GM12878 (cell line): ENCODE results near the gene GINS2. TPM values are rescaled to one million over a fixed set of nuclear protein-coding genes. Genes with fewer than 3 reads are reported as not detected.

ENCODE experiments used
- ATAC-seq: fragments of 200-7000 bp; cut with Tn5 transposase; 3 replicates; pipeline ENCODE4 v1.9.1; 2020; ENCODE audit warnings: mild to moderate bottlenecking, moderate library complexity
- BruUV-seq: library from RNA; stranded (reverse); fragments of 400-500 nt; replicated peaks from 2 replicates; lab custom pipeline; 2021; lab: Mats Ljungman, UMichigan
- CTCF ChIA-PET: fragments of 300-600 bp; sonication (Branson Sonifier 250); formaldehyde crosslinking; extraction: SDS; loops from one replicate; lab custom pipeline; 2021; ENCODE audit warnings: inconsistent platforms; lab: Yijun Ruan, JAX
- POLR2A ChIA-PET: fragments of 350-600 bp; formaldehyde crosslinking; extraction: SDS; loops from one replicate; lab custom pipeline; 2021; ENCODE audit warnings: inconsistent platforms; lab: Charles Lee
- RAD21 ChIA-PET: fragments of 300-600 bp; sonication (Branson Sonifier 250); formaldehyde crosslinking; loops from one replicate; lab custom pipeline; 2023; ENCODE audit warnings: antibody characterized with exemption; ENCODE audit not compliant: unreplicated experiment; lab: Charles Lee
- SMC1A ChIA-PET: fragments of 300-600 bp; sonication (Branson Sonifier 250); formaldehyde crosslinking; loops from one replicate; lab custom pipeline; 2023; ENCODE audit not compliant: unreplicated experiment, uncharacterized antibody; lab: Charles Lee
- DNase-seq: peaks from one replicate; pipeline ENCODE4 v3.0.0-alpha.2; 2011; ENCODE audit warnings: low read depth, low spot score
- FAIRE-seq: peaks from 3 replicates; lab custom pipeline; 2011; peaks lifted over from hg19 to GRCh38; lab: Jason Lieb, UNC
- H2AFZ ChIP-seq: 2 replicates; pipeline ENCODE4 v1.6.0; 2011; ENCODE audit warnings: low read depth, low read length, control low read depth; ENCODE audit not compliant: control insufficient read depth
- H3K27ac ChIP-seq: 2 replicates; pipeline ENCODE4 v1.5.1; 2011; ENCODE audit warnings: control low read depth; ENCODE audit not compliant: control insufficient read depth, insufficient read depth
- H3K27me3 ChIP-seq, 2 experiments: replicated peaks in 1 of 2; 2 replicates each; pipeline versions ENCODE4 v1.6.0 to v1.6.1; 2011; ENCODE audit warnings: low read length in 1 of 2; ENCODE audit not compliant: control insufficient read depth in 2 of 2, insufficient read depth in 2 of 2
- H3K36me3 ChIP-seq, 2 experiments: 2 replicates each; pipeline ENCODE4 v1.5.1; 2011; ENCODE audit warnings: low read length in 1 of 2; ENCODE audit not compliant: control insufficient read depth in 2 of 2, insufficient read depth in 2 of 2
- H3K4me1 ChIP-seq: 2 replicates; pipeline ENCODE4 v1.6.1; 2011; ENCODE audit warnings: mild to moderate bottlenecking, low read length, moderate library complexity, mixed read lengths; ENCODE audit not compliant: control insufficient read depth, insufficient read depth
- H3K4me2 ChIP-seq: 2 replicates; pipeline ENCODE4 v1.6.0; 2011; ENCODE audit warnings: control low read depth; ENCODE audit not compliant: control insufficient read depth, insufficient read depth
- H3K4me3 ChIP-seq: fragments of 200-600 bp; sonication (generic); 2 replicates; pipeline ENCODE4 v1.5.1; 2016
- H3K79me2 ChIP-seq: 2 replicates; pipeline ENCODE4 v1.6.0; 2011; ENCODE audit warnings: low read length; ENCODE audit not compliant: control insufficient read depth, insufficient read depth
- H3K9ac ChIP-seq: 2 replicates; pipeline ENCODE4 v1.8.0; 2011; ENCODE audit warnings: low read length, control low read depth, mixed read lengths; ENCODE audit not compliant: control insufficient read depth, insufficient read depth
- H3K9me3 ChIP-seq: replicated peaks from 3 replicates; pipeline ENCODE4 v1.5.1; 2011; ENCODE audit warnings: mild to moderate bottlenecking, low read length; ENCODE audit not compliant: control insufficient read depth, insufficient read depth
- H4K20me1 ChIP-seq: 2 replicates; pipeline ENCODE4 v1.6.0; 2011; ENCODE audit not compliant: control insufficient read depth, insufficient read depth
- E4F1 ChIP-seq: fragments of 450-650 bp; IDR thresholded peaks from 2 replicates; pipeline ENCODE4 v1.6.1; 2018; ENCODE audit warnings: borderline replicate concordance, mild to moderate bottlenecking; ENCODE audit not compliant: partially characterized antibody
- EZH2 ChIP-seq: IDR thresholded peaks from 2 replicates; pipeline ENCODE4 v1.6.1; 2012; ENCODE audit warnings: low read depth, mild to moderate bottlenecking, control low read depth, inconsistent platforms, low read length, borderline replicate concordance; ENCODE audit not compliant: control insufficient read depth
- LARP7 ChIP-seq: fragments of 450-650 bp; IDR thresholded peaks from 2 replicates; pipeline ENCODE4 v1.6.1; 2017; ENCODE audit warnings: mild to moderate bottlenecking
- MXI1 ChIP-seq: fragments of 150-350 bp; IDR thresholded peaks from 2 replicates; pipeline ENCODE4 v1.6.1; 2011; ENCODE audit warnings: low read depth, mild to moderate bottlenecking, inconsistent platforms, low read length, improper control_type of control experiment
- RUNX3 ChIP-seq: IDR thresholded peaks from 2 replicates; pipeline ENCODE4 v1.6.1; 2012; ENCODE audit warnings: low read length, inconsistent platforms
- SMAD5 ChIP-seq: IDR thresholded peaks from 2 replicates; pipeline ENCODE4 v1.6.1; 2016; ENCODE audit warnings: antibody characterized with exemption, low read depth
- USF2 ChIP-seq: IDR thresholded peaks from 2 replicates; pipeline ENCODE4 v1.6.1; 2011; ENCODE audit warnings: low read depth, low read length, improper control_type of control experiment, borderline replicate concordance
- ZBTB33 ChIP-seq: fragments of 450-650 bp; IDR thresholded peaks from 2 replicates; pipeline ENCODE4 v1.6.1; 2017; ENCODE audit warnings: mild to moderate bottlenecking
- ZNF622 ChIP-seq: fragments of 450-650 bp; IDR thresholded peaks from 2 replicates; pipeline ENCODE4 v1.6.1; 2017; ENCODE audit warnings: mild to moderate bottlenecking, inconsistent platforms
- WGBS: methylation state at CpG from one replicate; pipeline ENCODE4 v1.1.6; 2016; ENCODE audit warnings: low lambda C conversion rate; ENCODE audit not compliant: insufficient replicate concordance, insufficient coverage; ENCODE audit errors: missing lambda C conversion rate; 5-methylcytosine and 5-hydroxymethylcytosine counted together
- in situ Hi-C: fragments of 300-500 bp; cut with MboI; formaldehyde crosslinking; loops from 9 replicates; pipeline ENCODE4 v1.14.3; 2018; ENCODE audit warnings: mixed read lengths
- intact Hi-C: fragments of 100-400 bp; cut with micrococcal nuclease; formaldehyde crosslinking; loops from one replicate; pipeline ENCODE4 v1.14.2; 2022; ENCODE audit not compliant: unreplicated experiment
- polyA plus RNA-seq, 11 experiments: library from polyadenylated mRNA; depleted of rRNA in 4 of 11; unstranded in 6 of 11; stranded (reverse) in 5 of 11; fragments of >200 nt; fragmentation: Nextera tagmentation in 4 of 11; fragmentation: Illumina TruSeq in 1 of 11; extraction: Ambion mirVana in 4 of 11; extraction: Trizol in 1 of 11; gene quantifications; 1 replicate in 1 of 11; 2 replicates in 10 of 11; pipeline versions ENCODE4 v1.2.1 to v1.2.3, GENCODE V29; 2011 to 2016; ENCODE audit warnings: inconsistent platforms in 2 of 11, missing spikeins in 2 of 11, low read depth in 1 of 11
- total RNA-seq, 4 experiments: library from RNA; depleted of rRNA in 3 of 4; stranded (reverse); fragments of >200 nt in 3 of 4; fragmentation: Illumina TruSeq in 1 of 4; extraction: Trizol in 1 of 4; gene quantifications; 2 replicates each; pipeline versions ENCODE4 v1.2.1 to v1.2.3, GENCODE V29; 2013 to 2021

The GINS2 gene
- total and polyA plus RNA-seq, 10 of the 15 experiments (the other 5 are each of a cell fraction or from before 2014, with no cell fraction given) = 42.7 to 90.8 (median 57.0) TPM

GRCh38 chr16:85645021-85645589, 43.6 kb downstream of the GINS2 start:
- no peaks in the 10 kb centered on the region for H3K9me3 ChIP-seq
- intact Hi-C loops = no loop called here
- H3K27me3 ChIP-seq = no peaks in the 10 kb centered on the region
- ATAC-seq (no peak), FAIRE-seq (no peak), DNase-seq (no peak)
- 0 out of 2 replicates have a peak, but pooled peaks have one; percentile 6 for TF ChIP-seq RUNX3
- TF ChIP-seq ZBTB33 = no peak
- no peaks in the 10 kb centered on the region for H3K4me1 ChIP-seq
- WGBS = 71% methylated on average over 19 of the region's 19 CpGs
- ChIA-PET POLR2A (no interaction called here), RAD21 (no interaction called here), SMC1A (no interaction called here), CTCF (no interaction called here)
- H2AFZ ChIP-seq = no peak overlapping the region
- H3K36me3 ChIP-seq = peaks cover 2 to 16% of the 10 kb centered on the region in 2 experiments; a peak in 3 of 4 replicates
- no peak overlapping the region for H3K9ac ChIP-seq
- H4K20me1 ChIP-seq = peaks cover 3% of the 10 kb centered on the region
- H3K27ac ChIP-seq = no peak overlapping the region
- H3K4me3 ChIP-seq = no peak overlapping the region
- H3K79me2 ChIP-seq = no peaks in the 10 kb centered on the region; the same call in 1 of the 2 replicates
- in situ Hi-C loops = no loop called here
- no peak overlapping the region for H3K4me2 ChIP-seq
- no TSS peak for BruUV-seq

GRCh38 chr16:85644093-85644712, 44.6 kb downstream of the GINS2 start:
- no TSS peak for BruUV-seq
- no peak for FAIRE-seq
- Histone ChIP-seq H3K9me3 (no peaks in the 10 kb centered on the region), H3K79me2 (no peaks in the 10 kb centered on the region; the same call in 1 of the 2 replicates), H3K27ac (no peak overlapping the region), H3K4me2 (no peak overlapping the region), H4K20me1 (peaks cover 3% of the 10 kb centered on the region), H3K9ac (no peak overlapping the region), H3K27me3 (no peaks in the 10 kb centered on the region), H3K4me1 (no peaks in the 10 kb centered on the region), H2AFZ (no peak overlapping the region), H3K36me3 (peaks cover 0 to 15% of the 10 kb centered on the region in 2 experiments; a peak in 3 of 4 replicates), H3K4me3 (no peak overlapping the region)
- RAD21 ChIA-PET = no interaction called here
- ATAC-seq = no peak
- intact Hi-C loops = no loop called here
- SMC1A ChIA-PET = no interaction called here
- no peak for DNase-seq
- POLR2A ChIA-PET = no interaction called here
- CTCF ChIA-PET = interaction anchor here (1.8 kb wide), 1 partner anchor 28 kb away, joined by 5 read pairs; no protein-coding TSS in a partner anchor
- WGBS = 94% methylated on average over 20 of the region's 21 CpGs
- in situ Hi-C loops = no loop called here
- no peak for TF ChIP-seq MXI1
- no peak for TF ChIP-seq ZNF622
- TF ChIP-seq LARP7 = no peak
- no peak for TF ChIP-seq USF2
- TF ChIP-seq SMAD5 = no peak
- TF ChIP-seq E4F1 = no peak
- TF ChIP-seq EZH2 = no peak
